Stimulated activated CD8-positive, alpha-beta memory T cell treated with anti-CD3 and anti-CD28 coated beads, Interleukin-4, amount 100 ng/mL, for 4 hours (primary cell): ENCODE data around the gene EXOC4.
"Not testable (repeated sequence)": the region's sequence is repeated elsewhere in the genome, so short reads cannot be mapped to it uniquely, and the experiment has no call there.

ENCODE experiments used
- DNase-seq, 2 donors: peaks; one replicate each; pipeline ENCODE4 v3.0.0-alpha.2; 2020; ENCODE audit warnings: low read depth in 2 of 2, low spot score in 1 of 2

The EXOC4 gene

GRCh38 chr7:133275008-133275407 lies 22.1 kb downstream of the EXOC4 start:
- DNase-seq = no peak

GRCh38 chr7:133275446-133276095 lies 22.7 kb downstream of the EXOC4 start:
- no peak for DNase-seq

GRCh38 chr7:133278975-133279374 lies 26.1 kb downstream of the EXOC4 start:
- DNase-seq = not testable (repeated sequence)

GRCh38 chr7:133282094-133282493 lies 29.2 kb downstream of the EXOC4 start:
- no peak for DNase-seq

- DNase-seq = no peak
Measured at GRCh38 chr7:133284092-133284491, 31.2 kb downstream of the EXOC4 start.

- DNase-seq = no peak
Measured at GRCh38 chr7:133288970-133289369, 36.1 kb downstream of the EXOC4 start.

- DNase-seq = no peak
Measured at GRCh38 chr7:133290041-133290440, 37.2 kb downstream of the EXOC4 start.

GRCh38 chr7:133290676-133291333 lies 37.9 kb downstream of the EXOC4 start:
- no peak for DNase-seq

GRCh38 chr7:133292631-133293030 lies 39.8 kb downstream of the EXOC4 start:
- DNase-seq = no peak

- no peak for DNase-seq
Measured at GRCh38 chr7:133293384-133294160, 40.7 kb downstream of the EXOC4 start.

- no peak for DNase-seq
Measured at GRCh38 chr7:133294234-133294633, 41.4 kb downstream of the EXOC4 start.

- no peak for DNase-seq
Measured at GRCh38 chr7:133295484-133295883, 42.6 kb downstream of the EXOC4 start.

- DNase-seq = no peak
Measured at GRCh38 chr7:133297093-133297492, 44.2 kb downstream of the EXOC4 start.

- DNase-seq = no peak
Measured at GRCh38 chr7:133298080-133298479, 45.2 kb downstream of the EXOC4 start.

GRCh38 chr7:133299676-133300075 lies 46.8 kb downstream of the EXOC4 start:
- DNase-seq = no peak

- no peak for DNase-seq
Measured at GRCh38 chr7:133300088-133300487, 47.2 kb downstream of the EXOC4 start.

- no peak for DNase-seq
Measured at GRCh38 chr7:133300811-133301210, 47.9 kb downstream of the EXOC4 start.

GRCh38 chr7:133301444-133301843 lies 48.6 kb downstream of the EXOC4 start:
- DNase-seq = no peak

- no peak for DNase-seq
Measured at GRCh38 chr7:133303372-133303771, 50.5 kb downstream of the EXOC4 start.

- no peak for DNase-seq
Measured at GRCh38 chr7:133303931-133304330, 51.1 kb downstream of the EXOC4 start.

- no peak for DNase-seq
Measured at GRCh38 chr7:133309333-133309732, 56.5 kb downstream of the EXOC4 start.

GRCh38 chr7:133310232-133310862 lies 57.5 kb downstream of the EXOC4 start:
- no peak for DNase-seq
